Testis (tissue), 3 donors: Measurements from ENCODE around the gene SLC1A1. TPM values are rescaled to one million over a fixed set of nuclear protein-coding genes. Genes with fewer than 3 reads are reported as not detected.

Experiments used
- DNase-seq: peaks from one replicate; pipeline ENCODE4 v3.0.0-alpha.2; 2019
- H3K27ac ChIP-seq, 2 donors: fragments of 200-600 bp; sonication (generic); one replicate each; pipeline ENCODE4 v1.5.1; 2019
- H3K27me3 ChIP-seq: fragments of 200-600 bp; sonication (generic); one replicate; pipeline ENCODE4 v1.5.1; 2019
- H3K36me3 ChIP-seq: fragments of 200-600 bp; sonication (generic); one replicate; pipeline ENCODE4 v1.5.1; 2017; ENCODE audit warnings: low read depth; ENCODE audit errors: missing control alignments
- H3K4me1 ChIP-seq: fragments of 200-600 bp; sonication (generic); one replicate; pipeline ENCODE4 v1.5.1; 2019
- H3K4me3 ChIP-seq, 2 donors: fragments of 200-600 bp; sonication (generic); one replicate each; pipeline ENCODE4 v1.5.1; 2017 to 2019
- H3K9me3 ChIP-seq: fragments of 200-600 bp; sonication (generic); one replicate; pipeline ENCODE4 v1.5.1; 2017
- POLR2A ChIP-seq: fragments of 450-650 bp; IDR thresholded peaks from one replicate; pipeline ENCODE4 v1.6.1; 2017; ENCODE audit warnings: antibody characterized with exemption, mild to moderate bottlenecking, moderate library complexity
- WGBS, 2 donors: methylation state at CpG; one replicate each; pipeline ENCODE4 v1.1.5; 2018; 5-methylcytosine and 5-hydroxymethylcytosine counted together
- intact Hi-C: fragments of 100-400 bp; cut with DNase I; formaldehyde crosslinking; loops from one replicate; pipeline ENCODE4 v1.15.1; 2023; ENCODE audit warnings: low total_unique reads
- polyA plus RNA-seq: library from polyadenylated mRNA; stranded (reverse); fragments of 350-450 nt; fragmentation: Illumina TruSeq; extraction: RNeasy Lipid Tissue Mini Kit (QIAGEN cat#74804); gene quantifications from one replicate; pipeline ENCODE4 v1.2.3, GENCODE V29; 2014; ENCODE audit warnings: low read depth, low replicate concordance; ENCODE audit not compliant: insufficient read depth
- total RNA-seq, 2 donors: library from RNA; depleted of rRNA; stranded (reverse); fragments of >200 nt; gene quantifications; one replicate each; pipeline ENCODE4 v1.2.3, GENCODE V29; 2016
- TF ChIP-seq, protein P1 (sequence below), 3 experiments: fragments of 450-650 bp in 2 of 3; fragments of 200-600 bp in 1 of 3; sonication (generic) in 1 of 3; IDR thresholded peaks; one replicate each; pipeline ENCODE4 v1.5.1; 2016 to 2019; ENCODE audit warnings: antibody characterized with exemption in 3 of 3, mild to moderate bottlenecking in 2 of 3, moderate library complexity in 1 of 3

Gene SLC1A1
- total and polyA plus RNA-seq, 3 donors from 2014 or later: 0.63 to 1.2 (median 1.1) TPM

DNA sequence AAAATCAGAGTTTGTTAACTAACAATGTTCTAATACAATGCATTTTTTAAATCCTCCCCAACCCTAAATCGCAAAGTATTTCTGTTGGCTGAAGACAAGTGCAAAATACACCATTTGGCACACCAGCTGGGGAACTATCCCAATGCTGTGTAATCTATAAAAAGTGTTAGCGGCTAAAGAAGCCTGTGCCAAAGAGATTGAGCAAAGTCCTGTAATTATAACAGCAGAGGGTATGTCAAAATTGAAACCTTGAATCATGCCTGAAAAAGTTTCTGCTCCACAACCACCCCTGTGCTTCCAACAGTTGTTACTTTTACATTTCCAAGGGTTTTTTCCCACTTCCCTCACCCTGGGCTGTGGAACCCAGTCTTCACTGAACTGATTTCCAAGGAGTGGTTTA is 88.7 kb downstream of the SLC1A1 start:
- H3K27ac ChIP-seq: no peak overlapping the region
- TF ChIP-seq, protein P1, sequence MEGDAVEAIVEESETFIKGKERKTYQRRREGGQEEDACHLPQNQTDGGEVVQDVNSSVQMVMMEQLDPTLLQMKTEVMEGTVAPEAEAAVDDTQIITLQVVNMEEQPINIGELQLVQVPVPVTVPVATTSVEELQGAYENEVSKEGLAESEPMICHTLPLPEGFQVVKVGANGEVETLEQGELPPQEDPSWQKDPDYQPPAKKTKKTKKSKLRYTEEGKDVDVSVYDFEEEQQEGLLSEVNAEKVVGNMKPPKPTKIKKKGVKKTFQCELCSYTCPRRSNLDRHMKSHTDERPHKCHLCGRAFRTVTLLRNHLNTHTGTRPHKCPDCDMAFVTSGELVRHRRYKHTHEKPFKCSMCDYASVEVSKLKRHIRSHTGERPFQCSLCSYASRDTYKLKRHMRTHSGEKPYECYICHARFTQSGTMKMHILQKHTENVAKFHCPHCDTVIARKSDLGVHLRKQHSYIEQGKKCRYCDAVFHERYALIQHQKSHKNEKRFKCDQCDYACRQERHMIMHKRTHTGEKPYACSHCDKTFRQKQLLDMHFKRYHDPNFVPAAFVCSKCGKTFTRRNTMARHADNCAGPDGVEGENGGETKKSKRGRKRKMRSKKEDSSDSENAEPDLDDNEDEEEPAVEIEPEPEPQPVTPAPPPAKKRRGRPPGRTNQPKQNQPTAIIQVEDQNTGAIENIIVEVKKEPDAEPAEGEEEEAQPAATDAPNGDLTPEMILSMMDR (IDR thresholded peaks at IDR 0.05): no peak
- no peak for TF ChIP-seq POLR2A

DNA sequence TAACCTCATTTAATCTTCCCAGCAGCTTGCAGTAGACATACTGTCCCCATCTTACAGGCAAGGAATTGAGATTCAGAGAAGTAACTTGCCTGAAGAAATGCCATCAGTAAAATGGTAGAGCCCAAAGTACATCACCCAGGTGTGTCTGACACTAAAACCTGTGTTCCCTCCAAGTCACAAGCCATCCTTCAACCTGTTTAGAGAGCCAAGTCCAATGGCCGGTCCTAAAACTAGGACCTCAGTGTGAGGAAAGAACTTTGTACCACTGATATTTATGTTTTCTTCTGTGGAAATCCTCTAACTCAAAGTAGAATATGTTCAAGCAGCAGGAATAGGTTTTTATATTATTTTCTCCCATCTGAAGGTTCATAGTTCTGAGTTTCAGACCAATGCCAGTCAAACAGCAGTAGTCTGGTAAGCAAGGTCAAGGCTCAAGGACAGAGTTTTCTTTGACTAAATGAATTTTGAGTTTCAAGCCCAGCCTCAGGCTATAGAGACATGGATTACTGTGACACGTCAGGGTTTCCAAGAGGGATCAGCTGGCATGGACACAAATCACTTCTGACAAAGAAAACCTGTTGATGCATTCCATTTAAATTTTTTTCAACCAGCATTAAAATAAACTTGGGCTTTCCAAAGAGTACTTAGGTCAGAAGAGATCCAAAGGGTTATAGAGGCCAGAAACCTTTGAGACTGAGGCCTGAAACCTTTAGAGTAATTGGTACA is 90.9 kb downstream of the SLC1A1 start:
- H3K4me1 ChIP-seq: no peaks in the 10 kb centered on the region
- no peaks in the 10 kb centered on the region for H3K9me3 ChIP-seq

More for the DNA sequence above, 88.7 kb downstream of the SLC1A1 start:
- no peaks in the 10 kb centered on the region for H3K27me3 ChIP-seq
- no peak for DNase-seq
- H3K9me3 ChIP-seq: no peaks in the 10 kb centered on the region
- no peaks in the 10 kb centered on the region for H3K4me1 ChIP-seq
- WGBS, 2 donors: 74 to 81% methylated on average over 2 of the region's 2 CpGs
- H3K36me3 ChIP-seq: no peaks in the 10 kb centered on the region
- no peak overlapping the region for H3K4me3 ChIP-seq
- intact Hi-C loops: no loop called here

DNA sequence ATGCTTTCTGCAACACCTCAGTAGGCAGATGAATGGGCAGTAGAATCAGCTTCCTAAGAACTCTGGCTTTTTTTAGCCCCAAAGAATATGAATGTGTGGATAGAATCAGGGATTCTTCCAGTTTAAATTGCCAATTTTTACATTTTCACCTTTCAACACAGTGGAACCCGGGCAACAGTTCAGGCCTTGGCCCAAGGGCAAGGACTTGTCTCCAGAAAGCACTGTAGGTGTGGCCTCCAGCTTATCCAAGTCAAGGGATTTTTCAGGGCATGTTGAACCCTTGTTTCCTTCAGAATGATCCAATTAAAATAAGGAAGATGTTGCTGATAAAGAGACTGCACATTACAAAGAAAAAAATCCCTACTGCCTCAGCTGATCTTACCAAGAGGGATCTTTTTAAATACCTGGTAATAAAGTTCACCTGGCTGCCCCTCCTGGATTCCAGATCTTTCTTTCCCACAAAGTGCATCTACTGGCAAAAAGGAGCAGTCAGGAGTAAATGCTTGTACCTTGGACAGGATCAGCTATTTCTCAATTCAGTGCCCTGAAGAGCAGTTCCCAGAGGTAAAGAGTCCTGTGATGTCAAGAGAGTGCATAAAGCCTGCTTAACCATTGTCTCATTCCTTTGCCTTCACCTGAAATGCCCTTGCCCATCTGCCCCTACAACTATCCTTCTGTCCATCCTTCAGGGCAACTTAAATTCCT is 91.7 kb downstream of the SLC1A1 start:
- WGBS, 2 donors: 85 to 92% methylated on average over 1 of the region's 1 CpG
- intact Hi-C loops: no loop called here
- H3K27ac ChIP-seq: no peak overlapping the region

More for the DNA sequence above, 90.9 kb downstream of the SLC1A1 start:
- H3K4me3 ChIP-seq: no peak overlapping the region
- 74 to 84% methylated on average over 2 of the region's 2 CpGs for WGBS, 2 donors
- TF ChIP-seq, protein P1 (IDR thresholded peaks at IDR 0.05): no peak
- TF ChIP-seq POLR2A: no peak
- no peak for DNase-seq
- no peaks in the 10 kb centered on the region for H3K36me3 ChIP-seq
- no peak overlapping the region for H3K27ac ChIP-seq
- no peaks in the 10 kb centered on the region for H3K27me3 ChIP-seq
- intact Hi-C loops: no loop called here

DNA sequence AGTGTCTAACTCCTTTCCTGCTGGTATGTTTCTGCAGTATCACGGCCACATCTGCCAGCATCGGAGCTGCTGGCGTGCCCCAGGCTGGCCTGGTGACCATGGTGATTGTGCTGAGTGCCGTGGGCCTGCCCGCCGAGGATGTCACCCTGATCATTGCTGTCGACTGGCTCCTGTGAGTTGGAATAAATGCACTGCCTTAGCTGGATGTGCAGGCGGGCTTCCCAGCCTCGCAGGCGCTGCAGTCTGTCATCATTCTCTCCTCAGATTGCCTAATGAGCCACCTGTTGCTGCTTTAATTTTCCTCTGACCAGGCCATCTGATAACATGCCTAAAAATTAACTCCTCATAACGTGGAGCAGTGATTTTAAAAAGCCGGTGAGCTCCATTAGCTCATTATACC is 92.7 kb downstream of the SLC1A1 start:
- 78 to 93% methylated on average over 9 to 12 of the region's 12 CpGs for WGBS, 2 donors
- H3K4me1 ChIP-seq: no peaks in the 10 kb centered on the region
- H3K9me3 ChIP-seq: no peaks in the 10 kb centered on the region
- H3K4me3 ChIP-seq: no peak overlapping the region
- no peaks in the 10 kb centered on the region for H3K36me3 ChIP-seq
- H3K27me3 ChIP-seq: no peaks in the 10 kb centered on the region
- no peak for TF ChIP-seq POLR2A
- TF ChIP-seq, protein P1 (IDR thresholded peaks at IDR 0.05): no peak
- no peak for DNase-seq
- no peak overlapping the region for H3K27ac ChIP-seq
- intact Hi-C loops: no loop called here

More for the DNA sequence above, 91.7 kb downstream of the SLC1A1 start:
- TF ChIP-seq POLR2A: no peak
- TF ChIP-seq, protein P1 (IDR thresholded peaks at IDR 0.05): no peak
- no peak for DNase-seq
- no peaks in the 10 kb centered on the region for H3K9me3 ChIP-seq
- H3K4me3 ChIP-seq: no peak overlapping the region
- H3K27me3 ChIP-seq: no peaks in the 10 kb centered on the region
- H3K4me1 ChIP-seq: no peaks in the 10 kb centered on the region
- no peaks in the 10 kb centered on the region for H3K36me3 ChIP-seq
